Measurements from ENCODE around the gene ORAI3. TPM values are rescaled to one million over a fixed set of nuclear protein-coding genes. Genes with fewer than 3 reads are reported as not detected.
A peak's percentile ranks its signal among the peaks of the same experiment; 100 is the strongest.

ORAI3 gene
- total RNA-seq, 4 donors from 2014 or later, result 10.3 to 15.6 (median 12.5) TPM

- intact Hi-C loops (cut with DNase I; ENCODE audit: low total_unique reads), result no loop called here
- H3K27ac ChIP-seq, result peak overlapping the region in 2 of 4 donors; percentile 74 to 86
- H3K4me1 ChIP-seq, result peaks cover 14 to 28% of the 10 kb centered on the region in 2 donors
- TF ChIP-seq, protein P1, sequence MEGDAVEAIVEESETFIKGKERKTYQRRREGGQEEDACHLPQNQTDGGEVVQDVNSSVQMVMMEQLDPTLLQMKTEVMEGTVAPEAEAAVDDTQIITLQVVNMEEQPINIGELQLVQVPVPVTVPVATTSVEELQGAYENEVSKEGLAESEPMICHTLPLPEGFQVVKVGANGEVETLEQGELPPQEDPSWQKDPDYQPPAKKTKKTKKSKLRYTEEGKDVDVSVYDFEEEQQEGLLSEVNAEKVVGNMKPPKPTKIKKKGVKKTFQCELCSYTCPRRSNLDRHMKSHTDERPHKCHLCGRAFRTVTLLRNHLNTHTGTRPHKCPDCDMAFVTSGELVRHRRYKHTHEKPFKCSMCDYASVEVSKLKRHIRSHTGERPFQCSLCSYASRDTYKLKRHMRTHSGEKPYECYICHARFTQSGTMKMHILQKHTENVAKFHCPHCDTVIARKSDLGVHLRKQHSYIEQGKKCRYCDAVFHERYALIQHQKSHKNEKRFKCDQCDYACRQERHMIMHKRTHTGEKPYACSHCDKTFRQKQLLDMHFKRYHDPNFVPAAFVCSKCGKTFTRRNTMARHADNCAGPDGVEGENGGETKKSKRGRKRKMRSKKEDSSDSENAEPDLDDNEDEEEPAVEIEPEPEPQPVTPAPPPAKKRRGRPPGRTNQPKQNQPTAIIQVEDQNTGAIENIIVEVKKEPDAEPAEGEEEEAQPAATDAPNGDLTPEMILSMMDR (IDR thresholded peaks at IDR 0.05 in 4 of 5, conservative IDR thresholded peaks at IDR 0.05 in 1 of 5), result no peak
- no peak for TF ChIP-seq POLR2A (IDR thresholded peaks at IDR 0.05)
- in situ Hi-C loops (cut with MboI; ENCODE audit: low sequenced_read_pairs in 4 of 4), result no loop called here
- no peaks in the 10 kb centered on the region for H3K27me3 ChIP-seq
- H3K4me3 ChIP-seq, result no peak overlapping the region
- no peak for DNase-seq
- peaks cover 0 to 7% of the 10 kb centered on the region in 2 donors for H3K36me3 ChIP-seq
- ATAC-seq, result no peak
- no peaks in the 10 kb centered on the region for H3K9me3 ChIP-seq
Observed at GRCh38 chr16:30947541-30947858, 1.4 kb upstream of the ORAI3 start.

DNA sequence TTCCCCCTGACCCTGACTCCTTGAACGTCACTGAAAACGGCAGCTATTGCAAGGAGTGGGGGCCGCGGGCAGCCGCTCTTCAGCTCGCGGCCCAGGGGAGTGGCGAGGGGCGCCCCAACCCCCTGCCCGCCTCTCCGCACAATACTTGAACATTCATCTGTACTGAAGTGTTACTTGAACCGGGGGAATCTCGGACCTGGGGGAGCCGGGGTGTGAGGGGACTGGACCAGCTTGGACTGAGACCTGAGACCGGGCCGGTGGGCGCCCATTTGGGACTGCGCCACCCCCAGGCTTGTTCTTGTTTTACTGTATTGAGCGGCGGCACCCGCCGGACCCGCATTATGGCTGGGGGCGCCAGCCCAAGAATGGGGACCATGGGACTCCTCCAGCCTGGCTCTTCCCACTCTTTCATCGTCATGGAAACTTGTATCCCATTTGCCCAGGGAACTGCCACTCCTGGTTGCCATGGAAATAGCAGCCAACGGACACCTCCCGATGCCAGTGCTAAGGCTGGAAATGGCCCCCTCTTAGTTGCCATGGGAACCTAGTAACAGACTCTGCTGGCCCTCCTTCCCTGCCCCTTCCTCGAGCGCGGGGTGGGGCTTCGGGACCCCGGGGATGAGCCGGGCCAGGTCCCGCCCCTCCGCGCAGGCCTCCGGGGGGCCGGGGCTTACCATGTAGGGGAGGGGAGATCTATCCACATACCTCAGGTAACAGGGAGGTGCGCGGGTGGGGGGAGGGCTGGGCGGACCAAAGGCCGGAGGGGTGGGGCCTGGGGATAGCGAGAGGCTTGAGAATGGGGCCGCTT lies 805 bp upstream of the ORAI3 start:
- no peaks in the 10 kb centered on the region for H3K9me3 ChIP-seq
- H3K27ac ChIP-seq, result peak overlapping the region; percentile 74 to 94 (median 90)
- peaks cover 0 to 4% of the 10 kb centered on the region in 2 donors for H3K36me3 ChIP-seq
- H3K4me1 ChIP-seq, result peaks cover 14 to 28% of the 10 kb centered on the region in 2 donors
- TF ChIP-seq, protein P1 (IDR thresholded peaks at IDR 0.05 in 4 of 5, conservative IDR thresholded peaks at IDR 0.05 in 1 of 5), result no peak
- TF ChIP-seq POLR2A (IDR thresholded peaks at IDR 0.05), result no peak
- H3K4me3 ChIP-seq, result peak overlapping the region; percentile 69 to 100 (median 93)
- in situ Hi-C loops (cut with MboI; ENCODE audit: low sequenced_read_pairs in 4 of 4), result no loop called here
- no peaks in the 10 kb centered on the region for H3K27me3 ChIP-seq
- intact Hi-C loops (cut with DNase I; ENCODE audit: low total_unique reads), result loop anchor here (2.0 kb wide), 1 partner anchor 25 kb away; the partner anchor contains the start of gene FBXL19
- DNase-seq (peak; percentile 66 to 84), ATAC-seq (peak; percentile 68 to 69)

DNA sequence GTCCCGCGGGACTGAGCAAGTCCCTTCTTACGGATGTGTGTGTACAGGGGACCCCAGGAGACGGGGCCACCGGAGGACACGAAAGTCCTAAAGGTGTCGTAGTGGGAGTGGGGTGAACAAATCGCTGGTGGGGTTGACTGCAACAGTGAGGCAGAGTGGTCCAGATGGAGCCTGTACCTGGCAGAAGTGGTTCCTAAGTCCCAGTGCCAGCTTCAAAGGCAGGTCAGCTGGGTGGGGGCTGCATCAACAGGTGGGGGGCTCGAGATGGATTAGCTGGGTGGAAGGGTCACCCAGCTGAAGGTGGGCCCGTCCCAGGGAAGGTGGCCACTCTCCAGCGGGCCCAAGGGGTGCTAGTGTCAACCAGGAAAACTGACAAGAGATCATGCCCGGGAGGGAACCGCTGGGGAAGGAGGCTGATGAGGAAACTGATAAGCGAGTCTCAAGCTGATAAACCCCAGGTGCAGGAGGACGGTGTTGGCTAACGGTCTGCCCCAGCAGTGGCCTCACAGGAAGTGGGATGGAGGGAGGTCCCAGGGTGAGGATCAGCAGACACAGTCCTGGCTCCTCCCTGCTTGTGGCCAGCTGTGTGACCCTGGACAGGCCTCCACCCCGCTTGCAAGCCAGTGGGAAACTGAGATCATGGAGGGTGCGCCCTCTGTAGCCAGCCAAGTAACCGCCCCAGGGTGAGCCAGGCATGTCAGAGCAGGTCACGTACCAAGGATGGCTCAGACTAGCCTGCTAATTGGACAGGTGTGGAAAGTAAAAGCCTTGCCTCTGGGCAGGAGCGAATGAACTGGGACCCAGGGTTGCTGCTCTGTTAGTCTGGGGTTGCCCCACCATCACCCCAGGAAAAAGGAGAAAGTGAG lies 1.0 kb downstream of the ORAI3 start:
- intact Hi-C loops (cut with DNase I; ENCODE audit: low total_unique reads), result loop anchor here (2.0 kb wide), 1 partner anchor 27 kb away; the partner anchor contains the start of gene FBXL19
- in situ Hi-C loops (cut with MboI; ENCODE audit: low sequenced_read_pairs in 4 of 4), result loop anchor here in 1 of 4 donors (25.0 kb wide), 1 partner anchor 487 kb away; the partner anchor contains the start of genes COX6A2 and ZNF843

DNA sequence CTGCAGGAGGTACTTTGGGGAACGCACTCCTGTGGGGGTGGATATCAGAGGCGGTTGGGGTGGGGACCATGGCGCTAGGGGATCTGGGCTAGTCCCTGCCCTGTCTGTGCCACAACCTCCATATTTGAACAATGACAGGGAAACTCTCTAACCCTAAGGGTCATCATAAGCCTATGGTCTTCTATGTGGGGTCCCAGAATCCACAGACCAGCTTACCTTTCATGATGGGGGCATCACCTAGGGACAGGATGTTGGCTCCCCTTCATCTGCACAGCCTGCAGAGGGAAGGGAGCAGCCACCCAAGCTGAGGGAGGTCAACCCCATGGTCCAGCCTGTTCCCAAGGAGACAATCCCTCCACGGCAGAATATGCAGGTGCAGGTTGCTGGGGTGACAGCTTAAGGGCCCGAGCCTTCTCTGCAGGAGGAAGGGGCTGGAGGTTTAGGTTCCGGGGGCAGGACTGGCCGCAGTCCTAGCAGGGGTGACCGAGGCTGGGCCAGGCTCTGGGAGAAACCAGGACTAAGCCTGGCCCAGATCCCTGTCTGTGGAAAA lies 1.7 kb downstream of the ORAI3 start:
- in situ Hi-C loops (cut with MboI; ENCODE audit: low sequenced_read_pairs in 4 of 4) (loop anchor here in 1 of 4 donors (25.0 kb wide), 1 partner anchor 487 kb away; the partner anchor contains the start of genes COX6A2 and ZNF843), intact Hi-C loops (cut with DNase I; ENCODE audit: low total_unique reads) (no loop called here)

More for the DNA sequence above, 1.0 kb downstream of the ORAI3 start:
- Histone ChIP-seq H3K27ac (peak overlapping the region; percentile 74 to 94 (median 90)), H3K4me1 (peaks cover 14 to 33% of the 10 kb centered on the region in 2 donors), H3K36me3 (peaks cover 0 to 4% of the 10 kb centered on the region in 2 donors), H3K4me3 (peak overlapping the region; percentile 69 to 100 (median 93)), H3K9me3 (no peaks in the 10 kb centered on the region), H3K27me3 (no peaks in the 10 kb centered on the region)
- DNase-seq (peak; percentile 78 to 87), ATAC-seq (peak; percentile 34 to 36)
- TF ChIP-seq, protein P1 (IDR thresholded peaks at IDR 0.05 in 4 of 5, conservative IDR thresholded peaks at IDR 0.05 in 1 of 5), result no peak
- TF ChIP-seq POLR2A (IDR thresholded peaks at IDR 0.05), result peak; percentile 64 to 82

More for the DNA sequence above, 1.7 kb downstream of the ORAI3 start:
- peak overlapping the region; percentile 74 to 94 (median 90) for H3K27ac ChIP-seq
- no peak for TF ChIP-seq POLR2A (IDR thresholded peaks at IDR 0.05)
- TF ChIP-seq, protein P1 (IDR thresholded peaks at IDR 0.05 in 4 of 5, conservative IDR thresholded peaks at IDR 0.05 in 1 of 5), result no peak
- no peak for ATAC-seq
- DNase-seq, result no peak
- H3K36me3 ChIP-seq, result peaks cover 0 to 4% of the 10 kb centered on the region in 2 donors
- no peaks in the 10 kb centered on the region for H3K9me3 ChIP-seq
- H3K27me3 ChIP-seq, result no peaks in the 10 kb centered on the region
- H3K4me3 ChIP-seq, result peak overlapping the region in 3 of 4 donors; percentile 69 to 100 (median 86)
- peaks cover 14 to 33% of the 10 kb centered on the region in 2 donors for H3K4me1 ChIP-seq

Measured in gastrocnemius medialis (tissue), 4 donors.